GM23338 (cell line): ENCODE measurements around the gene SFI1. TPM values are rescaled to one million over a fixed set of nuclear protein-coding genes. Genes with fewer than 3 reads are reported as not detected.

Experiments used
- ATAC-seq: fragments of 200-7000 bp; cut with Tn5 transposase; 3 replicates; pipeline ENCODE4 v1.9.1; 2020
- DNase-seq: peaks from one replicate; pipeline ENCODE4 v3.0.0-alpha.2; 2015; ENCODE audit warnings: low spot score
- H2AFZ ChIP-seq: fragments of 200-600 bp; sonication (generic); 2 replicates; pipeline ENCODE4 v1.8.0; 2016; ENCODE audit warnings: antibody characterized with exemption, mild to moderate bottlenecking, moderate library complexity
- H3F3A ChIP-seq: fragments of 200-600 bp; sonication (generic); replicated peaks from 2 replicates; pipeline ENCODE4 v1.8.0; 2017; ENCODE audit warnings: antibody characterized with exemption, mixed run types, low read depth
- H3K27ac ChIP-seq: fragments of 200-600 bp; sonication (generic); 2 replicates; pipeline ENCODE4 v1.6.1; 2016; ENCODE audit warnings: low read depth
- H3K27me3 ChIP-seq: fragments of 200-600 bp; sonication (generic); 2 replicates; pipeline ENCODE4 v1.8.0; 2016; ENCODE audit warnings: mild to moderate bottlenecking, mixed run types, moderate library complexity; ENCODE audit not compliant: insufficient read depth
- H3K36me3 ChIP-seq: fragments of 200-600 bp; sonication (generic); 2 replicates; pipeline ENCODE4 v1.8.0; 2016; ENCODE audit warnings: mild to moderate bottlenecking; ENCODE audit not compliant: insufficient read depth
- H3K4me1 ChIP-seq: fragments of 200-600 bp; sonication (generic); 2 replicates; pipeline ENCODE4 v1.8.0; 2016; ENCODE audit warnings: mild to moderate bottlenecking, moderate library complexity; ENCODE audit not compliant: insufficient read depth
- H3K4me2 ChIP-seq: fragments of 200-600 bp; sonication (generic); 2 replicates; pipeline ENCODE4 v1.7.1; 2017; ENCODE audit warnings: mixed run types
- H3K4me3 ChIP-seq: fragments of 200-600 bp; sonication (generic); 2 replicates; pipeline ENCODE4 v1.6.1; 2016; ENCODE audit warnings: mixed run types
- H3K79me2 ChIP-seq: fragments of 200-600 bp; sonication (generic); replicated peaks from 2 replicates; pipeline ENCODE4 v1.8.0; 2017; ENCODE audit warnings: mild to moderate bottlenecking; ENCODE audit not compliant: insufficient read depth
- H3K9me2 ChIP-seq: fragments of 200-600 bp; sonication (generic); 2 replicates; pipeline ENCODE4 v1.8.0; 2017; ENCODE audit not compliant: insufficient read depth
- H4K20me1 ChIP-seq: fragments of 200-600 bp; sonication (generic); replicated peaks from 2 replicates; pipeline ENCODE4 v1.8.0; 2017; ENCODE audit warnings: mild to moderate bottlenecking; ENCODE audit not compliant: insufficient read depth
- H3K27ac Mint-ChIP-seq: 2 replicates; pipeline ENCODE4 v1.8.0; 2020; ENCODE audit warnings: inconsistent platforms, mild to moderate bottlenecking, moderate library complexity, mixed read lengths
- H3K27me3 Mint-ChIP-seq: 3 replicates; pipeline ENCODE4 v1.8.0; 2022; ENCODE audit warnings: low read depth, mild to moderate bottlenecking, moderate library complexity, mixed read lengths, inconsistent platforms; ENCODE audit not compliant: insufficient read depth, poor library complexity
- H3K36me3 Mint-ChIP-seq: 3 replicates; pipeline ENCODE4 v1.8.0; 2021; ENCODE audit warnings: low read depth, mild to moderate bottlenecking, inconsistent platforms, moderate library complexity, mixed read lengths
- H3K4me1 Mint-ChIP-seq: 3 replicates; pipeline ENCODE4 v1.8.0; 2020; ENCODE audit warnings: mild to moderate bottlenecking, inconsistent platforms, mixed read lengths
- H3K4me3 Mint-ChIP-seq: 3 replicates; pipeline ENCODE4 v1.8.0; 2021; ENCODE audit warnings: moderate library complexity, mild to moderate bottlenecking, inconsistent platforms, mixed read lengths
- H3K9me3 Mint-ChIP-seq: 3 replicates; pipeline ENCODE4 v1.8.0; 2020; ENCODE audit warnings: moderate library complexity, mild to moderate bottlenecking, inconsistent platforms, mixed read lengths
- CREB1 ChIP-seq: fragments of 250-450 bp; sonication (Bioruptor Pico); IDR thresholded peaks from 2 replicates; pipeline ENCODE4 v1.5.0; 2020; ENCODE audit warnings: low read depth, mild to moderate bottlenecking, moderate library complexity
- EZH2 ChIP-seq: fragments of 200-600 bp; sonication (generic); IDR thresholded peaks from one replicate; pipeline ENCODE4 v1.8.0; 2017; ENCODE audit warnings: antibody characterized with exemption, mild to moderate bottlenecking, low read depth; ENCODE audit not compliant: unreplicated experiment
- EZH2phosphoT487 ChIP-seq: fragments of 200-600 bp; sonication (generic); IDR thresholded peaks from one replicate; pipeline ENCODE4 v1.8.1; 2018; ENCODE audit warnings: antibody characterized with exemption; ENCODE audit not compliant: unreplicated experiment
- JUNB ChIP-seq: IDR thresholded peaks from one replicate; pipeline ENCODE4 v1.6.1; 2016; ENCODE audit warnings: antibody characterized with exemption; ENCODE audit not compliant: unreplicated experiment
- POLR2AphosphoS5 ChIP-seq: IDR thresholded peaks from 2 replicates; pipeline ENCODE4 v1.6.1; 2016; ENCODE audit warnings: antibody characterized with exemption, low read depth
- STAT1 ChIP-seq: IDR thresholded peaks from one replicate; pipeline ENCODE4 v1.6.1; 2016; ENCODE audit warnings: antibody characterized with exemption; ENCODE audit not compliant: unreplicated experiment
- ZNF114 ChIP-seq: fragments of 250-450 bp; sonication (Bioruptor Pico); IDR thresholded peaks from 2 replicates; pipeline ENCODE4 v1.5.0; 2020; ENCODE audit warnings: mild to moderate bottlenecking, moderate library complexity
- ZNF331 ChIP-seq: fragments of 250-450 bp; sonication (Bioruptor Pico); IDR thresholded peaks from 2 replicates; pipeline ENCODE4 v1.5.0; 2020; ENCODE audit warnings: low read depth, mild to moderate bottlenecking, moderate library complexity
- polyA plus RNA-seq: library from polyadenylated mRNA; unstranded; fragments of >200 nt; fragmentation: Nextera tagmentation; extraction: Ambion mirVana; gene quantifications from 2 replicates; pipeline ENCODE4 v1.2.1, GENCODE V29; 2016
- total RNA-seq: library from RNA; depleted of rRNA; stranded (reverse); fragments of >200 nt; shearing (Covaris generic); gene quantifications from 2 replicates; pipeline ENCODE4 v1.2.3, GENCODE V29; 2014
- TF ChIP-seq, protein P1 (sequence below): IDR thresholded peaks from 2 replicates; pipeline ENCODE4 v1.6.1; 2016; ENCODE audit warnings: antibody characterized with exemption
- TF ChIP-seq, protein P2 (sequence below), 2 experiments: fragments of 200-600 bp in 1 of 2; sonication (generic) in 1 of 2; conservative IDR thresholded peaks; 2 replicates each; pipeline versions ENCODE4 v1.5.1 to v1.6.1; 2016 to 2017; ENCODE audit warnings: antibody characterized with exemption in 2 of 2, low read depth in 2 of 2, mild to moderate bottlenecking in 2 of 2, moderate library complexity in 1 of 2
- TF ChIP-seq, protein P3 (sequence below): fragments of 250-450 bp; sonication (Bioruptor Pico); IDR thresholded peaks from 2 replicates; pipeline ENCODE4 v1.5.0; 2020; ENCODE audit warnings: mild to moderate bottlenecking, moderate library complexity

The SFI1 gene
- total and polyA plus RNA-seq, 2 experiments from 2014 or later, result 16.7 to 25.6 TPM

DNA sequence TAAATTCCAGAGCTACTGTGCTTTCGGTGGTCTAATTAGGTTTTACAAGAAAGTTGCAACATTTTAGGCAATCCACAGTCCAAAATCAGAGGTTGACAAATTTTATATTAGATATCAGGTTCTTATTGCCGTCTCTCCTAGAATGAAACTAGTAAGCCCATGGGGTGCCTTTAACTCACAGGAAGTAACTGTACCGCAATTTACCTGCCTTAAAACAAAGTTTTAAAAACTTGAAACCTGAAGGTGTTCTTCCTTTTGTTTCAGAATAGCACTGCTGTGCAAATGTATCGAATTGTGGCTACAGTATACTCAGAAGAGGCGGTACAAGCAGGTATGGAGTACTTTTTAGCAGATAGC is 88.4 kb downstream of the SFI1 start:
- Histone ChIP-seq H3K4me3 (no peak overlapping the region), H3F3A (no peaks in the 10 kb centered on the region), H3K36me3 (no peaks in the 10 kb centered on the region; the same call in 1 of the 2 replicates), H2AFZ (no peak overlapping the region), H3K27me3 (no peaks in the 10 kb centered on the region), H3K4me2 (no peak overlapping the region), H3K9me2 (no peaks in the 10 kb centered on the region), H3K4me1 (no peaks in the 10 kb centered on the region), H3K79me2 (no peaks in the 10 kb centered on the region), H3K27ac (no peak overlapping the region), H4K20me1 (no peaks in the 10 kb centered on the region; the same call in 1 of the 2 replicates)
- Mint-ChIP-seq H3K4me3 (no peak overlapping the region), H3K36me3 (peaks cover 18% of the 10 kb centered on the region), H3K4me1 (no peaks in the 10 kb centered on the region), H3K27me3 (peaks cover 2% of the 10 kb centered on the region), H3K9me3 (no peaks in the 10 kb centered on the region), H3K27ac (no peak overlapping the region)
- DNase-seq, result no peak
- ATAC-seq, result no peak
- no peak for TF ChIP-seq EZH2phosphoT487
- no peak for TF ChIP-seq EZH2
- TF ChIP-seq CREB1 (CRISPR knock-in tag), result no peak
- TF ChIP-seq JUNB, result no peak
- no peak for TF ChIP-seq STAT1
- TF ChIP-seq, protein P1, sequence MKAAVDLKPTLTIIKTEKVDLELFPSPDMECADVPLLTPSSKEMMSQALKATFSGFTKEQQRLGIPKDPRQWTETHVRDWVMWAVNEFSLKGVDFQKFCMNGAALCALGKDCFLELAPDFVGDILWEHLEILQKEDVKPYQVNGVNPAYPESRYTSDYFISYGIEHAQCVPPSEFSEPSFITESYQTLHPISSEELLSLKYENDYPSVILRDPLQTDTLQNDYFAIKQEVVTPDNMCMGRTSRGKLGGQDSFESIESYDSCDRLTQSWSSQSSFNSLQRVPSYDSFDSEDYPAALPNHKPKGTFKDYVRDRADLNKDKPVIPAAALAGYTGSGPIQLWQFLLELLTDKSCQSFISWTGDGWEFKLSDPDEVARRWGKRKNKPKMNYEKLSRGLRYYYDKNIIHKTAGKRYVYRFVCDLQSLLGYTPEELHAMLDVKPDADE, result no peak
- TF ChIP-seq, protein P2, sequence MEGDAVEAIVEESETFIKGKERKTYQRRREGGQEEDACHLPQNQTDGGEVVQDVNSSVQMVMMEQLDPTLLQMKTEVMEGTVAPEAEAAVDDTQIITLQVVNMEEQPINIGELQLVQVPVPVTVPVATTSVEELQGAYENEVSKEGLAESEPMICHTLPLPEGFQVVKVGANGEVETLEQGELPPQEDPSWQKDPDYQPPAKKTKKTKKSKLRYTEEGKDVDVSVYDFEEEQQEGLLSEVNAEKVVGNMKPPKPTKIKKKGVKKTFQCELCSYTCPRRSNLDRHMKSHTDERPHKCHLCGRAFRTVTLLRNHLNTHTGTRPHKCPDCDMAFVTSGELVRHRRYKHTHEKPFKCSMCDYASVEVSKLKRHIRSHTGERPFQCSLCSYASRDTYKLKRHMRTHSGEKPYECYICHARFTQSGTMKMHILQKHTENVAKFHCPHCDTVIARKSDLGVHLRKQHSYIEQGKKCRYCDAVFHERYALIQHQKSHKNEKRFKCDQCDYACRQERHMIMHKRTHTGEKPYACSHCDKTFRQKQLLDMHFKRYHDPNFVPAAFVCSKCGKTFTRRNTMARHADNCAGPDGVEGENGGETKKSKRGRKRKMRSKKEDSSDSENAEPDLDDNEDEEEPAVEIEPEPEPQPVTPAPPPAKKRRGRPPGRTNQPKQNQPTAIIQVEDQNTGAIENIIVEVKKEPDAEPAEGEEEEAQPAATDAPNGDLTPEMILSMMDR (conservative IDR thresholded peaks at IDR 0.05; ENCODE audit: low read depth in 2 of 2), result no peak

DNA sequence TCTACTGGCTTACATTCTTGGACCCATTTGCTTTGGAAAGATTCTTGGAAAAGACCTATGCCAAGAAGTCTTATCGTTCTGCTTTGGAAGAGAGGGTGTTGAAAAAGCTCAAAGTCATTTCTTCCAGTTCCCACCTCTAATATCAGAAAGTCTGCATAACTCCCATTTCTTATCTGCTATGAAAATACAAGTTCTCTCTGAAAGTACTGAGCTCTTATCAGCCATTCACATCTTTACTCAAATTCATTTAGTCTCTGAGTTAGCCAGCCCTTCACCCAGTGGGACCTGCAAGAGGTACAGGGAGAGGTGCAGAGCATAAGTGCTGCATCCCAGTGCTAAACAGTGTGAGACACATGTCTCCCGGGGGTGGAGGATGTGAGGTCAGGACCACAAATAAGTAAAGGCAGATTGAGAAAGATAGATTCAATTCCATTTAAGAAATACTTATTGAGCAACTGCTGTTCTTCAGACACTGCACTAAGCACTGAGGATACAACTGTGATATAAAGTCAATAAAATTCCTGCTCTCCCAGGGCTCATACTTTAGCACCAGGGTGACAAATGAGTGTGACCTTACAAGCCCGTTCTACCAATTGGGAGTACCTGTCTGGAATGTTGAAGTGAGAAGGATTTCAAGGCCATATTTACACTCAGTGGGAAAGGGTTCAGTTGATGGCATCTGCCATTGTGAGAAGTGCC is 89.0 kb downstream of the SFI1 start:
- no peak overlapping the region for H3K4me3 Mint-ChIP-seq
- ATAC-seq (no peak), DNase-seq (no peak)
- no peaks in the 10 kb centered on the region; the same call in 1 of the 2 replicates for H4K20me1 ChIP-seq
- no peaks in the 10 kb centered on the region; the same call in 1 of the 2 replicates for H3K36me3 ChIP-seq
- no peak overlapping the region for H3K27ac ChIP-seq
- no peak overlapping the region for H2AFZ ChIP-seq
- H3K27ac Mint-ChIP-seq, result no peak overlapping the region
- no peaks in the 10 kb centered on the region for H3K27me3 ChIP-seq
- no peaks in the 10 kb centered on the region for H3K4me1 ChIP-seq
- H3K36me3 Mint-ChIP-seq, result peaks cover 18% of the 10 kb centered on the region
- H3K9me3 Mint-ChIP-seq, result no peaks in the 10 kb centered on the region
- no peaks in the 10 kb centered on the region for H3K4me1 Mint-ChIP-seq
- H3K9me2 ChIP-seq, result no peaks in the 10 kb centered on the region
- no peaks in the 10 kb centered on the region for H3F3A ChIP-seq
- H3K4me3 ChIP-seq, result no peak overlapping the region
- H3K4me2 ChIP-seq, result no peak overlapping the region
- peaks cover 2% of the 10 kb centered on the region for H3K27me3 Mint-ChIP-seq
- H3K79me2 ChIP-seq, result no peaks in the 10 kb centered on the region
- TF ChIP-seq EZH2 (no peak), ZNF114 (CRISPR knock-in tag) (no peak), ZNF331 (CRISPR knock-in tag) (no peak), POLR2AphosphoS5 (no peak), JUNB (no peak)
- TF ChIP-seq, protein P3, sequence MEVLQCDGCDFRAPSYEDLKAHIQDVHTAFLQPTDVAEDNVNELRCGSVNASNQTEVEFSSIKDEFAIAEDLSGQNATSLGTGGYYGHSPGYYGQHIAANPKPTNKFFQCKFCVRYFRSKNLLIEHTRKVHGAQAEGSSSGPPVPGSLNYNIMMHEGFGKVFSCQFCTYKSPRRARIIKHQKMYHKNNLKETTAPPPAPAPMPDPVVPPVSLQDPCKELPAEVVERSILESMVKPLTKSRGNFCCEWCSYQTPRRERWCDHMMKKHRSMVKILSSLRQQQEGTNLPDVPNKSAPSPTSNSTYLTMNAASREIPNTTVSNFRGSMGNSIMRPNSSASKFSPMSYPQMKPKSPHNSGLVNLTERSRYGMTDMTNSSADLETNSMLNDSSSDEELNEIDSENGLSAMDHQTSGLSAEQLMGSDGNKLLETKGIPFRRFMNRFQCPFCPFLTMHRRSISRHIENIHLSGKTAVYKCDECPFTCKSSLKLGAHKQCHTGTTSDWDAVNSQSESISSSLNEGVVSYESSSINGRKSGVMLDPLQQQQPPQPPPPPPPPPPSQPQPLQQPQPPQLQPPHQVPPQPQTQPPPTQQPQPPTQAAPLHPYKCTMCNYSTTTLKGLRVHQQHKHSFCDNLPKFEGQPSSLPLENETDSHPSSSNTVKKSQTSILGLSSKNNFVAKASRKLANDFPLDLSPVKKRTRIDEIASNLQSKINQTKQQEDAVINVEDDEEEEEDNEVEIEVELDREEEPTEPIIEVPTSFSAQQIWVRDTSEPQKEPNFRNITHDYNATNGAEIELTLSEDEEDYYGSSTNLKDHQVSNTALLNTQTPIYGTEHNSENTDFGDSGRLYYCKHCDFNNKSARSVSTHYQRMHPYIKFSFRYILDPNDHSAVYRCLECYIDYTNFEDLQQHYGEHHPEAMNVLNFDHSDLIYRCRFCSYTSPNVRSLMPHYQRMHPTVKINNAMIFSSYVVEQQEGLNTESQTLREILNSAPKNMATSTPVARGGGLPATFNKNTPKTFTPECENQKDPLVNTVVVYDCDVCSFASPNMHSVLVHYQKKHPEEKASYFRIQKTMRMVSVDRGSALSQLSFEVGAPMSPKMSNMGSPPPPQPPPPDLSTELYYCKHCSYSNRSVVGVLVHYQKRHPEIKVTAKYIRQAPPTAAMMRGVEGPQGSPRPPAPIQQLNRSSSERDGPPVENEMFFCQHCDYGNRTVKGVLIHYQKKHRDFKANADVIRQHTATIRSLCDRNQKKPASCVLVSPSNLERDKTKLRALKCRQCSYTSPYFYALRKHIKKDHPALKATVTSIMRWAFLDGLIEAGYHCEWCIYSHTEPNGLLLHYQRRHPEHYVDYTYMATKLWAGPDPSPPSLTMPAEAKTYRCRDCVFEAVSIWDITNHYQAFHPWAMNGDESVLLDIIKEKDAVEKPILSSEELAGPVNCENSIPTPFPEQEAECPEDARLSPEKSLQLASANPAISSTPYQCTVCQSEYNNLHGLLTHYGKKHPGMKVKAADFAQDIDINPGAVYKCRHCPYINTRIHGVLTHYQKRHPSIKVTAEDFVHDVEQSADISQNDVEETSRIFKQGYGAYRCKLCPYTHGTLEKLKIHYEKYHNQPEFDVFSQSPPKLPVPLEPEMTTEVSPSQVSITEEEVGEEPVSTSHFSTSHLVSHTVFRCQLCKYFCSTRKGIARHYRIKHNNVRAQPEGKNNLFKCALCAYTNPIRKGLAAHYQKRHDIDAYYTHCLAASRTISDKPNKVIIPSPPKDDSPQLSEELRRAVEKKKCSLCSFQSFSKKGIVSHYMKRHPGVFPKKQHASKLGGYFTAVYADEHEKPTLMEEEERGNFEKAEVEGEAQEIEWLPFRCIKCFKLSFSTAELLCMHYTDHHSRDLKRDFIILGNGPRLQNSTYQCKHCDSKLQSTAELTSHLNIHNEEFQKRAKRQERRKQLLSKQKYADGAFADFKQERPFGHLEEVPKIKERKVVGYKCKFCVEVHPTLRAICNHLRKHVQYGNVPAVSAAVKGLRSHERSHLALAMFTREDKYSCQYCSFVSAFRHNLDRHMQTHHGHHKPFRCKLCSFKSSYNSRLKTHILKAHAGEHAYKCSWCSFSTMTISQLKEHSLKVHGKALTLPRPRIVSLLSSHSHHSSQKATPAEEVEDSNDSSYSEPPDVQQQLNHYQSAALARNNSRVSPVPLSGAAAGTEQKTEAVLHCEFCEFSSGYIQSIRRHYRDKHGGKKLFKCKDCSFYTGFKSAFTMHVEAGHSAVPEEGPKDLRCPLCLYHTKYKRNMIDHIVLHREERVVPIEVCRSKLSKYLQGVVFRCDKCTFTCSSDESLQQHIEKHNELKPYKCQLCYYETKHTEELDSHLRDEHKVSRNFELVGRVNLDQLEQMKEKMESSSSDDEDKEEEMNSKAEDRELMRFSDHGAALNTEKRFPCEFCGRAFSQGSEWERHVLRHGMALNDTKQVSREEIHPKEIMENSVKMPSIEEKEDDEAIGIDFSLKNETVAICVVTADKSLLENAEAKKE, result no peak
